GM19463 (cell line): ENCODE measurements around the gene HERC2.

Experiments used
- ATAC-seq: cut with Tn5 transposase; IDR thresholded peaks from one replicate; pipeline ENCODE4 v1.9.1; 2021; ENCODE audit warnings: mild to moderate bottlenecking, moderate library complexity; ENCODE audit not compliant: unreplicated experiment

HERC2 gene

GRCh38 chr15:28116521-28117431 is 205.2 kb downstream of the HERC2 start:
- ATAC-seq, result no peak

DNA sequence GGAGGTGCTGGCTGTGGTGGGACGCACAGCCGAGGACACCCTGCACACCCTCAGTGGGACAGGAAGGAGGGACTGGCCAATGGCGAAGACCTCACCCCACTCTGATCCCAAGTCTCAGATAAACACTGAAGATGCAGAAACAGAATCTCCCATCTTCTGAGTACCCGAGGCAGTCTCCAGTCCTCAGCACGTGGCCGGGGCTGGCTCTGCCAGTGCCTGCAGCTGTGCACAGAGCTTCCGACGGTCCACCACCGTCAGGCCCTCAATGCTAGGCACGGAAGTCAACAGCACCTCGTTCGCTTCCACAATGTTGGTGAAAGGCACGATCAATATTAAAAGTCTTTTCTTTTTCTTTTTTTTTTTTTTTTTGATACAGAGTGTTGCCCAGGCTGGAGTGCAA is 206.1 kb downstream of the HERC2 start:
- ATAC-seq, result no peak

DNA sequence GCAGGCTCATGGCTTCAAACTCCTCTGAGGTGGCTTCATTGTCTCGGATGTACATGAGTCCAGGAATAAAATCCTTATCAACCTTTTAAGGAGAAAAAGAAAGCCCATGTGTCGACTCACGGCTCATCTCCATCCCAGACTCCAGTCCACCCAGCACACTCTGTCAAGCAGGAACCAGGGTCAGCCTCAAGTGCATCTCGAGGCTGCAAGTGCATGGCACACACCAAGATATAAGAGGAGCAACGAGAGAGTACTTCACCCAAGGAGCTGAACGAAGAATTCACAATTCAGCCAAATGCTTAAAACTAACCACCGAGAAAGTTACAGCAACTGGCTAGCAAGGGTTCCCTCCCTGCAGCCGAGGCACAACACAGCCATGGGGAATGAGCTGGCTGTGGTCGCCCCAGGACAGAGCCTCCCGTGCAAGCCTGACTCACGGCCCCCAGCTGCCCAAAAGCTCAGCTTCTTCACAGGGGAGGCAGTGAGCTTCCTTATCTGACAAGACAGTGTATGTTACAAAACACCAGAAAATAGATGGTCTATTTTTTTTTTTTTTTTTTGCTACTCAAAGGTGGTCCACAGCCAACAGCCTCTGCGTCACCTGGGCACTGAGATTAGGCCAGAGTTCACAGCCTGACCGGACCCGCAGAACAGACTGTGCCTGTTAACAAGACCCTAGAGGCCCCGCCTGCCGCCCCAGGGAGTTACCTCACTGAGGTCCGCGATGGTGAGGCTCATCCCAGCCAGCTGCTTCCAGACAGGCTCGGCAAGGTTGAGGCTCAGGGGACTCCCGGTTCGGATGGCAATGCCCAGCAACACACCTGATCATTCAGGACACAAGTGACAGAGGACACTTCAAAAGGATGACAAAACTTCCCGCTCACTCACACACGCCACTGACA is 207.0 kb downstream of the HERC2 start:
- ATAC-seq, result no peak

DNA sequence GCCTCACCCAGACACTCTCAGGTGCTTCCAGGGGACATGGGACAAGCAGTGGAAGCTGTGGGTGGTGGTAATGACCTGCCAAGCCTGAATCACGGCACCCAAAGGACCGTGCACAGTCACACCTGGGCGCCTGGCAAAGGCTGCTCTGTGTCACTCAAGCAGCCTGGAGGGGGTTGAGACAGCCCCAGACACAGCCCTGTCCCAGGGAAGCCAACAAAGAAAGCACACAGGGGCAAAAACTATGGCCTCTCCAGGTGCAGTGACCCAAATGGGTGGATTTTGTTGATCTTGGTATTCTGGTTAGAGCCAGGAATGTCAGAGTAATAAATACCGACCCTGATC is 207.9 kb downstream of the HERC2 start:
- ATAC-seq, result no peak

DNA sequence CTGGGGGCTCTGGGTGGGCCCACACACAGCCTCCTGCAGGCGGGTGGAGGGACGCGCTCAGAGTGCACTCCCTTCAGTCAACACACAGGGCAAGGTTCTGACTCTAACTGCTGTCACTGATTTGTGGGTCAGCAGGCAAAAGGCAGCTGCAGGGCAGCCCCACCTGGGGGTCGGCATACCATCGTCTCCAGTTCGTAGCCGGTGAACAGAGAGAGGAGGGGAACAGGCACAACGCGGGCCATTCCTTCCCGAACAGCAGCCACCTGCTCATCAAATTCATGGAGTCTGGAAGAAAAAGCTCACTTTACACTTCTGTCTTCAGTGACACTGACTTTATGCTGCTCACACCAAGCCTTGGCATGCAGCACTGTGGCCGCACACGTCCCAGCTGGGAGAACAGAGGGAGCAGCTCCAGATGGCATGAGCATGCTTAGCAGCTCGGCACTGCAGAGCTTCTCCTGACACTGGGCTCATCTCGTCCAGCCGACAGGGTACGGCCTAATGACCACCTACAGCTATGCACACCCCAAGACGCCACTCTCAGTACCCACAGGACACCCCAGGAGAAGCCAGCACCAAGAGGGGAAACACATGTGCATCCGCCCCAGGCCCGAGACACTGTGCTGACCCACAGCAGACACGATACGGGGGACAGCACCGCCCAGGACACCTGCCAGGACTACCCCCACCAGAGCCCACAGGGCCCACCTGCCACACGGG is 208.4 kb downstream of the HERC2 start:
- no peak for ATAC-seq

- no peak for ATAC-seq
Observed at GRCh38 chr15:28112962-28113361, 209.0 kb downstream of the HERC2 start.

GRCh38 chr15:28112101-28112760 is 209.7 kb downstream of the HERC2 start:
- no peak for ATAC-seq

GRCh38 chr15:28111543-28111942 is 210.4 kb downstream of the HERC2 start:
- no peak for ATAC-seq

- ATAC-seq, result no peak
Observed at GRCh38 chr15:28110481-28110881, 211.5 kb downstream of the HERC2 start.

- ATAC-seq, result no peak
Observed at GRCh38 chr15:28109626-28110455, 212.1 kb downstream of the HERC2 start.

- ATAC-seq, result no peak
Observed at GRCh38 chr15:28107904-28108275, 214.1 kb downstream of the HERC2 start.

DNA sequence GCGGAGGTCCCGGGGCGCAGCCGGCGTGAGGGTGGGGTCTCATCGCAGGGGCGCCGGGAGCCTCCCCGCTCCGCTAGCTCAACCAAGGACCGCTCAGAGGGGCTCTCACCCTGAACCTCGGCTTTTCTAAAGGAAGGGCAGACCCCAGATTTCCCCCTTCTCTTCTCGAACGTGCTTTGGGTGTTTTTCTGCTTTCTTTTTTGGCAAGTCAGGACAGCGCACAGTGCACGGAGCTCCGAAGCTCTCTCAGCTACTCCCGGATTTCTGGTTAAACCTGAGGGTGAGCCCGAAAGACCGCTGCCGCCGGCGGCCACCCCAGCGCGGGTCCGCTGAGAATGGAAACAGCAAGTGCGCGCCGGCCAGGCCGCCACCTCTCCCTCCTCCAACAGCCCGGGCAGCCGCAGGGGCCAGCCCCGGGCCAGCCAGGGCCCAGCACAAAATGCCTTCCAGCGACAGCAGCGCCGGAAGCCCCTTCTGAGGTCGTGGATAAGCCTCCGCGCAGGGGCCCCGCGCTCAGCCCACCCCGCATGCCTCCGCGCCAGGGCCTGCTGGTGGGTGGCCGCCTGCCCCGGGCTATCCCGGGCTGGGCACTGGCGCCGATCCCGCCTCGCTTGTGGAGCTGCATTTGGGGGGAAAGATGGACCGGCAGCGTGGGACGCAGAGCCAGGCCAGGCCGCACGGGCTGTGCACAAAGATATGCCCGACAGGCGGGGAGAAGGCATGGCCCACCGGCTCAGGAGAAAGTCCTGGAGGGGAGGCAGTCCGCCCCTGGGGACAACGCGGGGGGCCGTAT is 214.7 kb downstream of the HERC2 start:
- no peak for ATAC-seq

DNA sequence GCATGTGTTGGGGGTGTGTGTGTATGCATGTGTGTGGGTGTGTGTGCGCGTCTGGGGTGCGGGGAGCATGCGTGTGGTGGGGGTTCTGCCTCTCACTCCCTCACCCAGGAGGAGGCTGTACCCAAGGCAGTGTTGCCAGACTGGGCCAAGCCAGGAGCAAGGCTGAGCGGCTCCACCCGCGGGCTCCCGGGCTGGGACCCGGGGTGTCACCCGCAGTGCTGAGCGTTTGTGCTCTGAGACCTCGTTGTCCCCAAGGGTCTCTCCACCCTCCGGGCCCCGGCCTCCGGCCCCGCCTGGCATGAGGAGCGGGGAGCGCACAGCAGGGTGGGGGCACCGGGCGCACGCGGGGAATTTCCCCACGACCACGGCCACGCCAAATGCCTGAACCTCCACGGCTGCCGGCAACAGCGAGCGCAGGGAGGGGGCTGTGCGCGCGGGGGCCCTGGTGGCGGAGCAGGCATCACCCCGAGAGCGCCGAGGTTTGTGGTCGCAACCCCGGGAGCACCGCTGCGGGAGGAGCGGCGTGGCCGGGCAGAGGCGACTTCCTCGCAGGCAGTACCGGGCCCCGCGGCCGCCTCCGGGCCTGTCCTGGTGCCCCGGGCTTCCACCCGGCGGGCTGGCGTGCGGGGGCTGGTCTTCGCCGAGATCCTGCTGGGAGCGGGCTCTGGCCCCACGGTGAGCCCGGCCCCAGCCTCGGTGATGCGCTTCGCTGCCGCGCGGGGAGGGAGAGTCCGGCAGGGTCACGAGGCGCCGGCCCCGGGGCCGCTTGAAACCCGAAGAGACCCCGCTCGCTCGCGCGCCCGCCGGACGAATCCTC is 215.5 kb downstream of the HERC2 start:
- ATAC-seq, result no peak

DNA sequence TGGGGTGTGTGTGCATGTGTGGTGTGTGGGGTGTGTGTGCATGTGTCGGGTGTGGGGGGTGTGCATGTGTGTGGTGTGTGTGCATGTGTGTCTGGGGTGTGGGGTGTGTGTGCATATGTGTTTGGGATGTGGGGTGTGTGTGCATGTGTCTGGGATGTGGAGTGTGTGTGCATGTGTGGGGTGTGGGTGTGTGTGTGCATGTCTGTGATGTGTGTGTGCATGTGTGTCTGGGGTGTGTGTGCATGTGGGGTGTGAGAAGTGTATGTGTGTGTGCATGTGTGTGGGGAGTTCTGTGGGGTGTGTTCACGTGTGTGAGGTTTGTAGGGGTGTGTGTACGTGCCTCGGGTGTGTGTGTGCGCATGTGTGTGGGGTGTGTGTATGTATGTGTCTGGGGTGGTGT is 216.2 kb downstream of the HERC2 start:
- no peak for ATAC-seq

- ATAC-seq, result no peak
Observed at GRCh38 chr15:28105224-28105791, 216.7 kb downstream of the HERC2 start.

DNA sequence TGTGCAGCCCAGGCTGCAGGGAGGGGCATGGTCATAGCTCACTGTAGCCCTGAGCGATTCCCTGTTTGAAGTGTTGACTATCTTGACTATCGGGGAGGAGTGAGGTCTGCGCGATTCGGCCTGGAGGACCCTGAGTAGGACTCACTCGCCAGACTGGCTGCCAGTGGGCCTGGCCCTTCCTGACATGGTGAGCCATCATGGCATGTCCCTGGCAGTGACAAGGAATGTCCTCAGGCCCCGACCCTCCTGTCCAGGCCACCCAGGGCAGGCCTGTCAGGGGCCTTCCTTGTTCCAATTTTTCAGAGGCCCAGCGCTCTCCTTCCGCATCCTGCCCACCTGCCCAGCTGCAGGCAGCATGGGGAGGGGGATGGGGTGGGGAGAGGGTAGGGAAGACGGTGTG is 217.7 kb downstream of the HERC2 start:
- no peak for ATAC-seq

DNA sequence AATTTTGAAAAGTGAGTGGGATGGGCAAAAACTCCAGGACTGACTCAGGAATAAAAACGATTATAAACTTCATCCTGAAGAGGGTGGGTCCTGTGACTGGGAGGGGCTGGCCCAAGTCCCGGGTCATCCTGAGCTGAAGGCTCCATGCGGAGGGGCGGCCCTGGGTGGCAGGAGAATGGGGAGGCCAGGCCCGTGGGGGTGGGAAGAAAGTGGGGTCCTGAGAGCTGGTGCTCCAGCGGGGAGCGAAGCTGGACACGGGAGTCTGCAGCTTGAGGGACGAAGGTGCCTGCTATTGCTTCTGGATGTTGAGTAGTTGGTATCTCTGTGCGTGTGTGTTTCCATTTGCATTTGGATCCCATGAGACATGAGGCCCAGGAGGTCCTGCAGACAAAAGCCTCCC is 218.1 kb downstream of the HERC2 start:
- ATAC-seq, result no peak

DNA sequence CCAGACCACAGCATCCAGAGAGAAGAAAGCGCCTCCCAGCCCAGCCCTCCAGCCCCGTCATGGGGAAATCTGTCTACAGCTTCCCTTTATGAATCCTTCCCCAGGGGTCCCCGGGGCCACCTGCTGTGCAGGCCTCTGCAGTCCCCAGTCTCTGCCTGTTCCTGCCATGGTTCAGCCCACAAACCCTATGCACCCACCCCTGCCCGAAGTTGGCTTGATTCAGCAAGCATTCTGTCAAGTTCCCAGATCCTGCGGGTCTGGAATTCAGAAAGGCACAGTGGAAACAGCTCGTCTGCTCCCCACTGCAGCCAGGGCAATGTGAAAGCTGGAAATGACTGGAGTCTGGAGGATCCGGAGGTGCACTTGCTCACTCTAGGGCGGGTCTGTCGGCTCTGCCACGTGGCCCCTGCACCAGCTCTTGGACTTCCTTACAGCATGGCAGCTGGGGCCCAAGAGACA is 220.0 kb downstream of the HERC2 start:
- no peak for ATAC-seq
